Astrocyte of the cerebellum (primary cell): Measurements from ENCODE around the gene PTPRM.

ENCODE experiments used
- DNase-seq: peaks from one replicate; pipeline ENCODE4 v3.0.0-alpha.2; 2011; ENCODE audit warnings: low read depth
- H3K4me3 ChIP-seq: 2 replicates; pipeline ENCODE4 v1.5.1; 2011; ENCODE audit warnings: mild to moderate bottlenecking, low read depth, low read length, moderate library complexity
- CTCF ChIP-seq: IDR thresholded peaks from 2 replicates; pipeline ENCODE4 v1.5.1; 2012; ENCODE audit warnings: low read length, low read depth, moderate library complexity, mild to moderate bottlenecking; ENCODE audit errors: missing control alignments
- in situ Hi-C: cut with HindIII; loops from 2 replicates; pipeline ENCODE4 v1.10.0; 2017; ENCODE audit warnings: low sequenced_read_pairs

PTPRM gene

DNA sequence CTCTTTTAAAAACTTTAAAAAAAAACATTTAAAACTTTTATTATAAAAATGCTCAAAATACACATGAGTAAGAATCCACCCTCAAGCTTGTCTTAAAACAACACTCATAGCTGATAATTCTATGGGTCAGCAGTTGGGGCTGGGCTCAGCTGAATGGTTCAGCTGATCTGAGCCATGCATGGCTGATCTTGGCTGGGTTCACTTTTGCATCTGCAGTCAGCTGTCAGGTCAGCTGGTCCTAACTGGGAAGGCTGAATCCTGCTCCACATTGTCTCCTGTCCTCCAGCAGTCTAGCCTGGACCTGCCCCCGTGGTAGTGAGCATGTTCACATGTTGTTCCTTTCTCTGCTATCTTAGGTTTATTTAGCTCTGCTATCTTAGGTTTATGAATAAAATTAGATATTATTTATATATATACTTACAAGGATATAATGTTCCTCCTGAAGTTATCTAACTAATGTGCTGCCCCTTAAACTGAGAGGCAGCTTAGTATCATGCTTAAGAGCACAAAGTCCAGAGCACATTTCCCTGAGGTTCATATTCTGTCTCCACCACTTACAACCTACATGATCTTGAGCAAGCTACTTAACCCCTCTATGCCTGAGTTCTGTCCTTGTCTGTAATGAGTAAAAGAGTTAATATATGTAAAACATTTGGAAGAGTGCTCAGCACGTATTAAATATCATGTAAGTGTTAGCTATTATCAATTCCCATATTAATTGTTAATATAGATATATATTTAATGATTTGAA, 309.4 kb downstream of the PTPRM start:
- no peak for DNase-seq
- TF ChIP-seq CTCF = no peak
- H3K4me3 ChIP-seq = no peak overlapping the region
- in situ Hi-C loops = no loop called here

DNA sequence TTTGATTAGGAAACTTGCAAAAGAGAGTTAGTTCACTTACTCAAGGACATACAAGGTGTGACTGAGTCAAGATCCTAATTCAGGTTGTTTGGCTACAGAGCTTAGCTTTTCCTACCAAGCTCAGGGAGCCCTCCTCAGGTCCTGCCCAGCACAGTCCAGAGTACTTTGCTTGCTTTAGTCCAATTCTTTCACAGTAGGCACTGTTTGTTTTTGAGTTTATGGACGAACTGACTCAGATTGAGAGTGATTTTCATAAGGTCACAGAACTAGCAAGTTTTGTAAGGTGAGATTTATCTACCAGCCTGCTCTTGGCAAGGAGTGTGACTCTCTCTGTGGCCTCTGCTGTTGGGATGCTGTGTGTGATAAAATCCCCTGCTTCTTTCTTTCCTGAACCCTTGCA, 310.5 kb downstream of the PTPRM start:
- in situ Hi-C loops = no loop called here
- DNase-seq = no peak
- TF ChIP-seq CTCF = no peak

DNA sequence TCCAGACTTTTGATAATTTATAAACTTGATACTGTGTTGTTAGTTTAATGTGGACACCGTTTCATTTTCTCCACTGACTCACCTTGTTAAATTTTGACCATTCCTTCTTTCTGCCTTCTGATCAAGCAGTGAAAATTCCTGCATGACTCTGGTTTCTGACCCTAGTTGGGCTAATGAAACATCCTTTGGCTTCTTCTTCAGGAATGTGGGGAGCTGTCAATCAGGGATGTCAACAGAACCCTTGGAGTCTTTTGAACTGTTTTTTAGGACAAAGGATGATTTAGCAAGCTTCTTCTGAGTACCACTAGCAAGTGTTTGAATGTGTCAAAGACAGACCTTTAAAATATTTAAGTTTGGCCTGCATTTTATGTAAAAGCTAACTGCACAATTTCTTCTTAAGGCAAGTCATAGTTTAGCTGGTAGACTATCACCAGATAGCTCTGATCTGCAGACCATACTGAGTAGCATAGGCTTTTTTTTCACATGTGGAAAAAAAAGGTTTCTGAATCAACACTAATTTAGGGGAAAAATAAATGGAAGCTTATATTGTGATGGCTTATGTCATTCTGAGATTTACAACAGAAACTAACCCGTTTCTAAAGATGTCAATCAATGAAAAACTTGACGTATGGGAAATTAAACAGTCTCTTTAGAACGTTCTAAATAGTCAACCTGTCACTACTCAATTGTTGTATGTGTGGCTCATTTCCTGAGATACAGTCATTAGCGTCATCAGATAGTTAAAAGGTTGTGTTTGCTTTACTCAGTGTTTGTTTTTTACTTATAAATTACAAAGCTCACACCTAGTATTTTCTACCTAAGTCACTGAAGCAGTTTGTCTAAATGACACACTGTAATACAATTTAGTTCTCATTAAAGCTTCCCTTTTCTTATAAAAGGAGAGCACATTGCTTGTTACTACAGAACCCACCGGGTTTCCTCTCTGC, 311.4 kb downstream of the PTPRM start:
- H3K4me3 ChIP-seq = no peak overlapping the region
- TF ChIP-seq CTCF = no peak
- in situ Hi-C loops = no loop called here
- DNase-seq = no peak

More for the DNA sequence above, 310.5 kb downstream of the PTPRM start:
- H3K4me3 ChIP-seq = no peak overlapping the region

GRCh38 chr18:7879717-7880116, 312.6 kb downstream of the PTPRM start:
- DNase-seq = no peak
- in situ Hi-C loops = no loop called here
- no peak for TF ChIP-seq CTCF
- H3K4me3 ChIP-seq = no peak overlapping the region

- no peak for TF ChIP-seq CTCF
- no peak overlapping the region for H3K4me3 ChIP-seq
- in situ Hi-C loops = no loop called here
- no peak for DNase-seq
Observed at GRCh38 chr18:7885865-7886264, 318.7 kb downstream of the PTPRM start.

DNA sequence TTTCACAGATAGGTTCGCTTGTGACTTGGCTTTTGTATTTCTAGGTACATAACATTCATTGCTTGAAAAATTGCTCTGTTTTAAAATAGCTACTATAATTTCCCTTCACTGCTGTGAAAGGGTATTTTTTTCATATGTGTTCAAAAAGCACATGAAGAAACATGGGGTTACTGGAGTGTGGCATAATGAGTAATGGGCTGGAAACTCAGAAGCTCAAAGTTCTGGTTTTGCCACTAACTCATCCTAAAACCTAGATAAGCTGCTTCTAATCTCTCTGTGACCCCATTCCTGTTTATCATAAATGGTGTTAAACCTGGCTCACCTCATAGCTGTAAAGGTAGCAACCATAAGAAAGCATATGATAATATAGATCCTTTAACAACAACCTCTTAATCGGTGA, 319.3 kb downstream of the PTPRM start:
- DNase-seq = no peak
- no peak for TF ChIP-seq CTCF
- in situ Hi-C loops = no loop called here
- no peak overlapping the region for H3K4me3 ChIP-seq
